Superior temporal gyrus (tissue), 1 donor: ENCODE results near the gene DIS3L2.

ENCODE experiments used
- DNase-seq: peaks from one replicate; pipeline ENCODE4 v3.0.0-alpha.2; 2016; ENCODE audit errors: extremely low spot score

DIS3L2 gene

GRCh38 chr2:232385660-232386489, 424.4 kb downstream of the DIS3L2 start:
- no peak for DNase-seq

GRCh38 chr2:232386490-232386739, 424.9 kb downstream of the DIS3L2 start:
- DNase-seq: no peak
